Hindlimb muscle (tissue), 1 donor: ENCODE data around the gene CLTC. TPM values are rescaled to one million over a fixed set of nuclear protein-coding genes. Genes with fewer than 3 reads are reported as not detected.
A peak's percentile ranks its signal among the peaks of the same experiment; 100 is the strongest.
"Not testable (repeated sequence)": the region's sequence is repeated elsewhere in the genome, so short reads cannot be mapped to it uniquely, and the experiment has no call there.

Experiments used
- DNase-seq: peaks from one replicate; pipeline ENCODE4 v3.0.0-alpha.2; 2013
- polyA plus RNA-seq: library from polyadenylated mRNA; unstranded; fragments of 120-200 nt; gene quantifications from one replicate; pipeline ENCODE4 v1.2.1, GENCODE V29; 2013; ENCODE audit not compliant: insufficient read length

Gene CLTC
- polyA plus RNA-seq: 121 TPM

DNA sequence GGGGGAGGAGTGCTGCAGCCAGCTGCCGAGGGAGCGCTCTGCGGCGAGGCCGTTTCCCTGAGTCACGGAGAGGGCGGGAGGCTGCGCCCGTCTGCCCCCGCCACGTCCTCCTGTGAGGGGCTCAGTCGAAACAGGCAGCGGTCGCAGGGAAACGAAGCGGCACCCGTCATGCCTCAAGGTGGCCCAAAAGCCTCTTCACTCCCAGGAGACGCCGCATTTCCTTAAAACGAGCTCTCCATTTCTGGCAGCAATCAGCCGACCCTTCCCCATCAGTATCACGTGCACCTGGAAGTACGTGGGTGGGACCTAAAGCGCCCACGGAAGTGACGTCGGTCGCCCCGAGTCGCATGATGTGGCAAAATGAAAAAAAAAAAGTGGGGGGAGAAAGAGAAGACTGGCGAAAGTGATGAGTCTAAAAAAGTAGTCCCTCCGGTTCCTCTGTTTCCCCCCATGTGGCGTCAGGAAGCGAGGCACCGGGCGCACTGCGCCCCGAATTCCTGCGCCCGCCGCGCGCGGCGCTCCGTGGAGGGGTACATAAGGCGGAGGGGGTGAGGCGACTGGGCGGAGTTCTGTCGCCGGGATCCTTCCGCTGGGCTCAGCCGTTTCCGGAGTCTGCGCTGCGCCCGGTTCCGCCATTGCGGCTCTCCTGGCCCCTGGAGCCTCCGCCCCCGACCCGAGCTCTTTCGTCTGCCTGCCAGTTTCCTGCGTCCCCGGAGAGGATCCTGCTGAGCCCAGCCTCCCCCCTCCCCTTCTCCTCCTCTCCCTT lies at the start of gene CLTC:
Gene CLTC, plus strand, starts transcription at position 598 of the 766 bp plus-strand sequence. CDS start 237 bp downstream, outside the sequence.
- peak; percentile 97 for DNase-seq

DNA sequence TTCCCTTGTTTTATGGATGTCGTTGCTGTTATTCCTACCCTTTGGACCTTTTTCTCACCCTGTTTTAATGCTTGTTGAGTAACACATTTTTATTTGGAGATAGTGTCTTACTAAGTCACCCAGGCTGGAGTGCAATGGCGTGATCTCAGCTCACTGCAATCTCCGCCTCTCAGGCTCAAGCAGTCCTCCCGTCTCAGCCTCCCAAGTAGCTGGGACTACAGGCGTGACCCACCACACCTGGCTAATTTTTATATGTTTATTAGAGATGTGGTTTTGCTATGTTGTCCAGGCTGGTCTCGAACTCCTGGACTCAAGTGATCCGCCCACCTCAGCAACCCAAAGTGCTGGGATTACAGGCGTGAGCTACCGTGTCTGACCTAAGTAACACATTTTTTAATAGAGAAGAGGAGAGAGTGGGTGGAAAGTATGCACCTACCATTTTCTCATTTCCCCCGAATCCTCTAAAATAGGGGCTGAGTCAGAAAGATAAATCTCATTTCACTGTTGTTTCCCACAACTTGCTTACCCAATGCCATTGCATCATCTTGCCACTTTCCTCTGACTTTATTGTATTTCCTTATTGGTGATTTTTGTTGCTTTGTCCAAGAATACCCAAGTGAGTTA lies 47.3 kb upstream of the CLTC start:
- no peak for DNase-seq

DNA sequence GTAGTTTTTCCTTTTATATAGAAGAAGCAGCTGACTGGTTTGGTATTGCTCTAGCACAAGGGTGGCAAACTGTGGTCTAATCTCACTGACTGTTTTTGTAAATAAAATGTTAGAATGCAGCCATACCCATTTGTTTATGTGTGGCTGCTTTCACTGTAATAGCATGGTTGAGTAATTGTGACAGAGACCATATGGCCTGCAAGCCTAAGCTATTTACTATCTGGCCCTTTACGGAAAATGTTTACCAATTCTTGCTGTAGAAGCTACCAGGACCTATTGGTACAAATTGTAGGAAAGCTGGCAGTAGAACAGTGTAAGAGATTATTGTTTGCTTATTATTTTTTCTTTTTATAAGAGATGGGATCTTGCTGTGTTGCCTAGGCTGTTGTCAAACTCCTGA lies 35.5 kb upstream of the CLTC start:
- not testable (repeated sequence) for DNase-seq

DNA sequence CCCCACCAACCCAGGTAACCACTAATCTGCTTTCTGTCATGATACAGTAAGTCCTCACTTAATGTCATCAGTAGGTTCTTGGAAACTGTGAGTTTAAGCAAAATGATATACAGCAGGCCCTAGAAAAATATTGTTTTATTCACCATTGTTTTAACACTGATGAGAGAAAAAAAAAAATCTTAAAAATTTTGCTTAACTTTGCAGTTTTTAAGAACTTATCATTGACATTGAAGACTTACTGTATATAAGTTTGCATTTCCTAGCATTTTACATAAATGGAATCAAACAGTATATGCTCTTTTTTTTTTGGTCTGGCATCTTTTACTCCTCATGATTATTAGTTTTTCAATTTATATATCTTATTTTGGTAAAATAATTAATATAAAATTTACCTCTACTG lies 19.5 kb upstream of the CLTC start:
- DNase-seq: no peak

- DNase-seq: no peak
Measured at GRCh38 chr17:59601130-59601529, 18.6 kb upstream of the CLTC start.

- no peak for DNase-seq
Measured at GRCh38 chr17:59607061-59607460, 12.6 kb upstream of the CLTC start.

GRCh38 chr17:59607817-59608403 lies 11.8 kb upstream of the CLTC start:
- no peak for DNase-seq

GRCh38 chr17:59611503-59611902 lies 8.2 kb upstream of the CLTC start:
- no peak for DNase-seq

DNA sequence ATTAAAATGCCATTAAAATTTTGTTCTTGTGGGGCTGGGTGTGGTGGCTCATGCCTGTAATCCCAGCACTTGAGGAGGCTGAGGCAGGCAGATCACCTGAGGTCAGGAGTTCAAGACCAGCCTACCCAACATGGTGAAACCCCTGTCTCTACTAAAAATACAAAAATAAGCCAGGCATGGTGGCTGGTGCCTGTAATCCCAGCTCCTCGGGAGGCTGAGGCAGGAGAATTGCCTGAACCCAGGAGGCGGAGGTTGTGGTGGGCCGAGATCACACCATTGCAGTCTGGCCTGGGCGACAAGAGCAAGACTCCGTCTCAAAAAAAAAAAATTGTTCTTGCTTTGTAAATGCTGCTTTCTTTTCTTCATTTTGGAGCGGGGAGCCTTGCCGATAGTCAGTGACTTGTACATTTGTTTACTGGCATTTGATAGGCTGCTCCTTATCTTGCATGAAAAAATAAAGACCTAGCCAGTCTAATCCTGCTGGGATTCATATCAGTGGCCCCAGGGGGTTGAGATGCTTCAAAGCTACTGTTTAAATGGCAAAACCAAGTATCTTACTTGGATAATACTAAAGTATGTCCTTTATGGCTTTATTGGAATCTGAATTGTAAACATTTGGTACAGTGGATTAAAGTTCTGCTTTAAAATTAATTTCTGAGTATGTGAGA lies 3.3 kb upstream of the CLTC start:
- no peak for DNase-seq

- no peak for DNase-seq
Measured at GRCh38 chr17:59617156-59617732, 2.5 kb upstream of the CLTC start.

DNA sequence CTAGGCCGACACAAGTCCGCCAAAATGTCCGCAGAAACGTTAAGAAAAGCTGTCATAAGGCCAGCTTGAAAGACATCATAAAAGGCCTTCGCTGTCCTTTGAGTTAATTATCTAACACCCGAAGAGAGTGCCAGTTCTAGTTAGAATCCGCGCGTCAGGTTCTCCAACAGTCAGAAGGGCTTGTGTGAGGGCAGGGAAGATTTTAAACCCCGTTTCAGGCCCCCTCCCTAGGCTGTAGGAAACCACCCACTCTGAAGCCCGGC lies 729 bp upstream of the CLTC start:
- no peak for DNase-seq

GRCh38 chr17:59620064-59620359 lies 317 bp downstream of the CLTC start:
- DNase-seq: no peak

- peak; percentile 39 for DNase-seq
Measured at GRCh38 chr17:59620518-59621259, 994 bp downstream of the CLTC start.

- no peak for DNase-seq
Measured at GRCh38 chr17:59621771-59622170, 2.1 kb downstream of the CLTC start.

- no peak for DNase-seq
Measured at GRCh38 chr17:59623151-59623550, 3.5 kb downstream of the CLTC start.

DNA sequence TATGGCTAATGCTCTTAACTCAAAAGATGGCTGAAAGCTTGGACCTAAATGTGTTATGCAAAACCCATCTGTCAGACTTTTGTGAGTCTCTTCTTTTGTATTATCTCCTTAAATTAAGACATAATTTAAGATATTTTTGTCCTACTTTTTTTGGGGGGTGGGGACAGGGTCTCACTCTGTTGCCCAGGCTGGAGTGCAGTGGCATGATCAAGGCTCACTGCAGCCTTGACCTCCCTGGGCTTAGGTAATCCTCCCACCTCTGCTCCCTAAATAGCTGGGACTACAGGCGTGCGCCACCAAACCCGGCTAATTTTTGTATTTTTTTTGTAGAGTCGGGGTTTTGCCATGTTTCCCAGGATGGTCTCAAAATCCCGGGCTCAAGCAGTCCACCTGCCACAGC lies 7.1 kb downstream of the CLTC start:
- no peak for DNase-seq

GRCh38 chr17:59627274-59627673 lies 7.6 kb downstream of the CLTC start:
- DNase-seq: no peak

DNA sequence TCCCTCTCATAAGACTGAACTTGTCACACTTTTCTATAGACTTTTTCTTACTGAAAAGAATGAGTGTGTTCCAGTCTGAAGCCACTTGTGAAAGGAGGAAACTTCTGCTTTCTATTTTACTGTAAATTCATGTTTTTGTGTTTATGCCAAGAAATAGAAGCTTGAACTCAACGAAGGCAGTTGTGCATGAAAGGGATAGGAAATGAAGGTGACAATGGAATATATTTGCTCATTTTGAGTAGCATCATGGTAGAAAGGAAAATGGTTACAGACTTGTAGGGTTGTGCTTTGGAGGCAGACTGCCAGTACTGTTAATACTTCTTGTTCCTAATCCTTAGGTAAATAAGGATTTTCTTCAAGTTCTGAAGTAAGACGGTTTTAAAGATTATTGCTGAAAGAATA lies 8.1 kb downstream of the CLTC start:
- DNase-seq: no peak

GRCh38 chr17:59629174-59629573 lies 9.5 kb downstream of the CLTC start:
- no peak for DNase-seq

DNA sequence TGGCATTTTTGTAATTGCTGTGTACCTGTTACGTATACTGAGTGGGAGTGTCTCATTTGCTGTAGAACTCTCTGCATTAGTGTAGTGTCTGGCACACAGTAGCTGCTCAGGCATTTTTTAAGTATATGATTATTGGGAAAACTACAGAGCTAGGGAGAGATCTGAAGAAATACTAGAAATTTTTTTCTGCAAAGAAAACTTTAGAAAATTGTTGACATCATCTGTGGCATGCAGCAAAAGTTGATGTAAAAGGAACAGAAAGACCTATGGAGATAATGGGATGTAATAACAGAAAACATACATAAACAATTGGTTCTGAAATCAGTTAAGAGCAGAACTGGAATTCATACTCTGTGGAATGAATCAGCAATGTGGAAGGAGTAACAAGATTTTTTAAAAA lies 11.6 kb downstream of the CLTC start:
- DNase-seq: no peak

GRCh38 chr17:59632398-59632797 lies 12.7 kb downstream of the CLTC start:
- no peak for DNase-seq

DNA sequence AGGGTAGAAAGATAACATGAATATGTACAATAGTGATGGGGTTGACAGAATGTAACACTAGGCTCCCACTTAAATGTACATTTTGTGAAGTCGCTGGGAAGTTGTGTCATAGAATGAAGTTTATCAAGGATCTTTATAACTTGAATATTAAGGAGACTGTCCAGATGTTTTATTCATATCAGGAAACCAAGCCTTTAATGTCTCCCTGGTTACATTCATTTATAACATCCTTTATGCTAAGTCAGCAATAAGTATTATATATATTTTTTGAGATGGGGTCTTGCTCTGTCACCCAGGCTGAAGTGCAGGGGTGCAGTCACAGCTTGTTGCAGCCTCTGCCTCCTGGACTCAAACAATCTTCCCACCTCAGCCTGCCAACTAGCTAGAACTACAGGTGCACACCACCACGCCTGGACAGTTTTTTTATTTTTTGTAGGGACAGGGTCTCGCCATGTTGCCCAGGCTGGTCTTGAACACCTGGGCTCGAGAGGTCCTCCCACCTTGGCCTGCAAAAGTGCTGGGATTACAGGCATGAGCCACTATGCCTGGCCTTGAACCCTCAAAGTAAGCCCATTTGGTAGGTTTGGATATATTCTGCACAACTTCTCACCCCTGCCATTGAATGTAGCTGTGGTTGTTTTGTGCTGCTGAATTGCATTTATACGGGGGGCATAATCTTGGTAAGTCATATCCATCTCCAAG lies 14.1 kb downstream of the CLTC start:
- DNase-seq: no peak
